HFF-Myc (cell line): Measurements from ENCODE around the gene DLG1.
"Not testable (repeated sequence)": the region's sequence is repeated elsewhere in the genome, so short reads cannot be mapped to it uniquely, and the experiment has no call there.

Experiments
- DNase-seq: peaks from one replicate; pipeline ENCODE4 v3.0.0-alpha.2; 2011; ENCODE audit warnings: low read depth; ENCODE audit errors: extremely low read depth
- H3K4me3 ChIP-seq: replicated peaks from 2 replicates; pipeline ENCODE4 v1.5.1; 2011; ENCODE audit warnings: low read depth, mild to moderate bottlenecking, control low read depth, low read length
- CTCF ChIP-seq: IDR thresholded peaks from 2 replicates; pipeline ENCODE4 v1.5.1; 2012; ENCODE audit warnings: mild to moderate bottlenecking, low read depth, low read length, control low read depth; ENCODE audit errors: missing control alignments

The DLG1 gene

DNA sequence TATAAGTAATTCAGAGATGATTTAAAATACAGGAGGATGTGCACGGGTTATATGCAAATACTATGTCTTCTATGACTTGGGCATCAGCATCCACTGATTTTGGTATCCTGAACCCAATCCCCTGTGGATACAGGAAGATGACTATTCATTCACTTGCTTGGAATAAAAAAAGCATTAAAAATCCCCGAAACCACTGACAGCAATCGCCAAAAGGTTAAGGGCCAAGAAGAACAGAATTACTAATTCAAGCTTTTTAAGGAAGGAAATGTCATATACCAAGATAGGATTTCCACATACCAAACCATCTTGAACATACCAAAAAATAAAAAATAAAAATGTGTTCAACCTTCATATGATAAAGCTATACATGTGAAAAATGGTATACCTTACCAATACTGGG, 93.7 kb downstream of the DLG1 start:
- H3K4me3 ChIP-seq, result no peak overlapping the region
- DNase-seq, result no peak
- TF ChIP-seq CTCF, result no peak

- TF ChIP-seq CTCF, result no peak
- no peak overlapping the region for H3K4me3 ChIP-seq
- no peak for DNase-seq
Measured at GRCh38 chr3:197203714-197204146, 94.7 kb downstream of the DLG1 start.

DNA sequence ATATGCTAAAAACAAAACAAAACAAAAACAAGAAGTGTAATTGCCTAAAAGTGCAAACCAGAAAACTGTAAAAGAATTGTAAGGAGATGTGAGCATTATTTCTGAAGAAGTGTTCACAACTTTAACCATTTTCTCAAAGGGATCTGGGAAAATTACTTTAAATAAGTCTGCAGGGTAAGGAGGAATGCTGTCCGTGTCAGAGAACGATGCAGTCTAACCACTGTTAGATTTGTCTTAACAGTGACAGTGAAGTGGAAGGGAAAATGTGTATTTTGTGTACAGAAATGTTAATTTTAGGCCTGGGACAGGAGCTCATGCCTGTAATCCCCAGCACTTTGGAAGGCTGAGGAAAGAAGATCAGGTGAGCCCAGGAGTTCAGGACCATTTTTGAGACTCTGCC, 95.7 kb downstream of the DLG1 start:
- TF ChIP-seq CTCF, result no peak
- no peak for DNase-seq
- no peak overlapping the region for H3K4me3 ChIP-seq

DNA sequence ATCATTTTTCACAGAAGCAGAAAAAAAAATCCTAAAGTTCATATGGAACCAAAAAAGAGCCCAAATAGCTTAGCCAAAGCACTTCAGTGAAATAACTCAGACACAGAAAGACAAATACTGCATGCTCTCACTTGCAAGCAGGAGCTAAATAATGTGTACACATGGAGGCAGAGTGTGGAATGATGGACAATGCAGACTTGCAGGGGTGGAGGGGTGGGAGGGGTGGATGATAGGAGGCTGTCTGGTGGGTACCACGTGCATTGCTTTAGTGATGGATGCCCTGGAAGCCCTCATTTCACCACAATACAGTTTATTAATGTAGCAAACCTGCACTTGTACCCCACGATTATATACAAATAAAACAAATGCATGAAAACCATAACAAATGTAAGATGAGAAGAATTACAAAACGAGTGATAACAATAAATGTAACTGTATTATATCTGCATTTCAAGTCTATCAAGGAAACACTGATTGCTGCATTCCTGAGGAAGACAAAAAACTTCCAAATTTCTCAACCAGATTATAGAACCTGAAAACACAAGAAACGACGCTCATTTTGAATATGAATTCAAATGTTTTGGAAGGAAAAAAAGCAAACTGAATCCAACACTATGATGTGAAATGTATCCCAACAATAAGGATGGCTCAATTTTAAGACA, 96.5 kb downstream of the DLG1 start:
- no peak for TF ChIP-seq CTCF
- no peak overlapping the region for H3K4me3 ChIP-seq
- DNase-seq, result no peak

- DNase-seq, H3K4me3 ChIP-seq: not testable (repeated sequence)
Measured at GRCh38 chr3:197200856-197201255, 97.6 kb downstream of the DLG1 start.

- TF ChIP-seq CTCF, result no peak
Measured at GRCh38 chr3:197197334-197197733, 101.1 kb downstream of the DLG1 start.

GRCh38 chr3:197196192-197196591, 102.2 kb downstream of the DLG1 start:
- TF ChIP-seq CTCF, result no peak
- peak; percentile 32 for DNase-seq
- H3K4me3 ChIP-seq, result no peak overlapping the region

More at GRCh38 chr3:197197334-197197733, 101.1 kb downstream of the DLG1 start:
- H3K4me3 ChIP-seq, result no peak overlapping the region
- no peak for DNase-seq
